GM23338 (cell line): Measurements from ENCODE around the gene RNF223. TPM values are rescaled to one million over a fixed set of nuclear protein-coding genes. Genes with fewer than 3 reads are reported as not detected.

Experiments used
- ATAC-seq: fragments of 200-7000 bp; cut with Tn5 transposase; 3 replicates; pipeline ENCODE4 v1.9.1; 2020
- DNase-seq: peaks from one replicate; pipeline ENCODE4 v3.0.0-alpha.2; 2015; ENCODE audit warnings: low spot score
- H2AFZ ChIP-seq: fragments of 200-600 bp; sonication (generic); 2 replicates; pipeline ENCODE4 v1.8.0; 2016; ENCODE audit warnings: antibody characterized with exemption, mild to moderate bottlenecking, moderate library complexity
- H3F3A ChIP-seq: fragments of 200-600 bp; sonication (generic); replicated peaks from 2 replicates; pipeline ENCODE4 v1.8.0; 2017; ENCODE audit warnings: antibody characterized with exemption, mixed run types, low read depth
- H3K27ac ChIP-seq: fragments of 200-600 bp; sonication (generic); 2 replicates; pipeline ENCODE4 v1.6.1; 2016; ENCODE audit warnings: low read depth
- H3K27me3 ChIP-seq: fragments of 200-600 bp; sonication (generic); 2 replicates; pipeline ENCODE4 v1.8.0; 2016; ENCODE audit warnings: mild to moderate bottlenecking, mixed run types, moderate library complexity; ENCODE audit not compliant: insufficient read depth
- H3K36me3 ChIP-seq: fragments of 200-600 bp; sonication (generic); 2 replicates; pipeline ENCODE4 v1.8.0; 2016; ENCODE audit warnings: mild to moderate bottlenecking; ENCODE audit not compliant: insufficient read depth
- H3K4me1 ChIP-seq: fragments of 200-600 bp; sonication (generic); 2 replicates; pipeline ENCODE4 v1.8.0; 2016; ENCODE audit warnings: mild to moderate bottlenecking, moderate library complexity; ENCODE audit not compliant: insufficient read depth
- H3K4me2 ChIP-seq: fragments of 200-600 bp; sonication (generic); 2 replicates; pipeline ENCODE4 v1.7.1; 2017; ENCODE audit warnings: mixed run types
- H3K4me3 ChIP-seq: fragments of 200-600 bp; sonication (generic); 2 replicates; pipeline ENCODE4 v1.6.1; 2016; ENCODE audit warnings: mixed run types
- H3K79me2 ChIP-seq: fragments of 200-600 bp; sonication (generic); replicated peaks from 2 replicates; pipeline ENCODE4 v1.8.0; 2017; ENCODE audit warnings: mild to moderate bottlenecking; ENCODE audit not compliant: insufficient read depth
- H3K9me2 ChIP-seq: fragments of 200-600 bp; sonication (generic); 2 replicates; pipeline ENCODE4 v1.8.0; 2017; ENCODE audit not compliant: insufficient read depth
- H4K20me1 ChIP-seq: fragments of 200-600 bp; sonication (generic); replicated peaks from 2 replicates; pipeline ENCODE4 v1.8.0; 2017; ENCODE audit warnings: mild to moderate bottlenecking; ENCODE audit not compliant: insufficient read depth
- H3K27ac Mint-ChIP-seq: 2 replicates; pipeline ENCODE4 v1.8.0; 2020; ENCODE audit warnings: inconsistent platforms, mild to moderate bottlenecking, moderate library complexity, mixed read lengths
- H3K27me3 Mint-ChIP-seq: 3 replicates; pipeline ENCODE4 v1.8.0; 2022; ENCODE audit warnings: low read depth, mild to moderate bottlenecking, moderate library complexity, mixed read lengths, inconsistent platforms; ENCODE audit not compliant: insufficient read depth, poor library complexity
- H3K36me3 Mint-ChIP-seq: 3 replicates; pipeline ENCODE4 v1.8.0; 2021; ENCODE audit warnings: low read depth, mild to moderate bottlenecking, inconsistent platforms, moderate library complexity, mixed read lengths
- H3K4me1 Mint-ChIP-seq: 3 replicates; pipeline ENCODE4 v1.8.0; 2020; ENCODE audit warnings: mild to moderate bottlenecking, inconsistent platforms, mixed read lengths
- H3K4me3 Mint-ChIP-seq: 3 replicates; pipeline ENCODE4 v1.8.0; 2021; ENCODE audit warnings: moderate library complexity, mild to moderate bottlenecking, inconsistent platforms, mixed read lengths
- H3K9me3 Mint-ChIP-seq: 3 replicates; pipeline ENCODE4 v1.8.0; 2020; ENCODE audit warnings: moderate library complexity, mild to moderate bottlenecking, inconsistent platforms, mixed read lengths
- CREB1 ChIP-seq: fragments of 250-450 bp; sonication (Bioruptor Pico); IDR thresholded peaks from 2 replicates; pipeline ENCODE4 v1.5.0; 2020; ENCODE audit warnings: low read depth, mild to moderate bottlenecking, moderate library complexity
- CTCF ChIP-seq, 2 experiments: fragments of 200-600 bp in 1 of 2; sonication (generic) in 1 of 2; conservative IDR thresholded peaks; 2 replicates each; pipeline versions ENCODE4 v1.5.1 to v1.6.1; 2016 to 2017; ENCODE audit warnings: antibody characterized with exemption in 2 of 2, low read depth in 2 of 2, mild to moderate bottlenecking in 2 of 2, moderate library complexity in 1 of 2
- ETS1 ChIP-seq: IDR thresholded peaks from 2 replicates; pipeline ENCODE4 v1.6.1; 2016; ENCODE audit warnings: antibody characterized with exemption
- EZH2 ChIP-seq: fragments of 200-600 bp; sonication (generic); IDR thresholded peaks from one replicate; pipeline ENCODE4 v1.8.0; 2017; ENCODE audit warnings: antibody characterized with exemption, mild to moderate bottlenecking, low read depth; ENCODE audit not compliant: unreplicated experiment
- EZH2phosphoT487 ChIP-seq: fragments of 200-600 bp; sonication (generic); IDR thresholded peaks from one replicate; pipeline ENCODE4 v1.8.1; 2018; ENCODE audit warnings: antibody characterized with exemption; ENCODE audit not compliant: unreplicated experiment
- JUNB ChIP-seq: IDR thresholded peaks from one replicate; pipeline ENCODE4 v1.6.1; 2016; ENCODE audit warnings: antibody characterized with exemption; ENCODE audit not compliant: unreplicated experiment
- NANOG ChIP-seq: IDR thresholded peaks from 2 replicates; pipeline ENCODE4 v1.6.1; 2016; ENCODE audit warnings: antibody characterized with exemption, borderline replicate concordance
- POLR2AphosphoS5 ChIP-seq: IDR thresholded peaks from 2 replicates; pipeline ENCODE4 v1.6.1; 2016; ENCODE audit warnings: antibody characterized with exemption, low read depth
- STAT1 ChIP-seq: IDR thresholded peaks from one replicate; pipeline ENCODE4 v1.6.1; 2016; ENCODE audit warnings: antibody characterized with exemption; ENCODE audit not compliant: unreplicated experiment
- ZNF114 ChIP-seq: fragments of 250-450 bp; sonication (Bioruptor Pico); IDR thresholded peaks from 2 replicates; pipeline ENCODE4 v1.5.0; 2020; ENCODE audit warnings: mild to moderate bottlenecking, moderate library complexity
- ZNF331 ChIP-seq: fragments of 250-450 bp; sonication (Bioruptor Pico); IDR thresholded peaks from 2 replicates; pipeline ENCODE4 v1.5.0; 2020; ENCODE audit warnings: low read depth, mild to moderate bottlenecking, moderate library complexity
- ZNF462 ChIP-seq: fragments of 250-450 bp; sonication (Bioruptor Pico); IDR thresholded peaks from 2 replicates; pipeline ENCODE4 v1.5.0; 2020; ENCODE audit warnings: mild to moderate bottlenecking, moderate library complexity
- polyA plus RNA-seq: library from polyadenylated mRNA; unstranded; fragments of >200 nt; fragmentation: Nextera tagmentation; extraction: Ambion mirVana; gene quantifications from 2 replicates; pipeline ENCODE4 v1.2.1, GENCODE V29; 2016
- total RNA-seq: library from RNA; depleted of rRNA; stranded (reverse); fragments of >200 nt; shearing (Covaris generic); gene quantifications from 2 replicates; pipeline ENCODE4 v1.2.3, GENCODE V29; 2014
- TF ChIP-seq, protein P1 (sequence below): IDR thresholded peaks from one replicate; pipeline ENCODE4 v1.6.1; 2018; ENCODE audit warnings: antibody characterized with exemption; ENCODE audit not compliant: unreplicated experiment

Gene RNF223
- total and polyA plus RNA-seq, 2 experiments from 2014 or later: not detected

GRCh38 chr1:1106510-1107221 lies 32.6 kb upstream of the RNF223 start:
- Histone ChIP-seq H3K4me1 (no peaks in the 10 kb centered on the region), H3F3A (no peaks in the 10 kb centered on the region), H2AFZ (no peak overlapping the region), H3K27ac (no peak overlapping the region), H3K27me3 (no peaks in the 10 kb centered on the region), H3K9me2 (no peaks in the 10 kb centered on the region), H3K4me3 (no peak overlapping the region), H3K36me3 (peaks cover 5% of the 10 kb centered on the region; the same call in 1 of the 2 replicates), H4K20me1 (peaks cover 4% of the 10 kb centered on the region; the same call in 1 of the 2 replicates), H3K4me2 (no peak overlapping the region), H3K79me2 (peaks cover 23% of the 10 kb centered on the region)
- no peak for TF ChIP-seq STAT1
- no peak for TF ChIP-seq ETS1
- TF ChIP-seq ZNF331 (CRISPR knock-in tag): no peak
- no peak for TF ChIP-seq JUNB
- no peak for TF ChIP-seq ZNF114 (CRISPR knock-in tag)
- TF ChIP-seq CREB1 (CRISPR knock-in tag): no peak
- TF ChIP-seq CTCF (conservative IDR thresholded peaks at IDR 0.05; ENCODE audit: low read depth in 2 of 2): no peak
- TF ChIP-seq EZH2: no peak
- TF ChIP-seq POLR2AphosphoS5: no peak
- no peak for TF ChIP-seq EZH2phosphoT487
- TF ChIP-seq ZNF462 (CRISPR knock-in tag): no peak
- TF ChIP-seq, protein P1, sequence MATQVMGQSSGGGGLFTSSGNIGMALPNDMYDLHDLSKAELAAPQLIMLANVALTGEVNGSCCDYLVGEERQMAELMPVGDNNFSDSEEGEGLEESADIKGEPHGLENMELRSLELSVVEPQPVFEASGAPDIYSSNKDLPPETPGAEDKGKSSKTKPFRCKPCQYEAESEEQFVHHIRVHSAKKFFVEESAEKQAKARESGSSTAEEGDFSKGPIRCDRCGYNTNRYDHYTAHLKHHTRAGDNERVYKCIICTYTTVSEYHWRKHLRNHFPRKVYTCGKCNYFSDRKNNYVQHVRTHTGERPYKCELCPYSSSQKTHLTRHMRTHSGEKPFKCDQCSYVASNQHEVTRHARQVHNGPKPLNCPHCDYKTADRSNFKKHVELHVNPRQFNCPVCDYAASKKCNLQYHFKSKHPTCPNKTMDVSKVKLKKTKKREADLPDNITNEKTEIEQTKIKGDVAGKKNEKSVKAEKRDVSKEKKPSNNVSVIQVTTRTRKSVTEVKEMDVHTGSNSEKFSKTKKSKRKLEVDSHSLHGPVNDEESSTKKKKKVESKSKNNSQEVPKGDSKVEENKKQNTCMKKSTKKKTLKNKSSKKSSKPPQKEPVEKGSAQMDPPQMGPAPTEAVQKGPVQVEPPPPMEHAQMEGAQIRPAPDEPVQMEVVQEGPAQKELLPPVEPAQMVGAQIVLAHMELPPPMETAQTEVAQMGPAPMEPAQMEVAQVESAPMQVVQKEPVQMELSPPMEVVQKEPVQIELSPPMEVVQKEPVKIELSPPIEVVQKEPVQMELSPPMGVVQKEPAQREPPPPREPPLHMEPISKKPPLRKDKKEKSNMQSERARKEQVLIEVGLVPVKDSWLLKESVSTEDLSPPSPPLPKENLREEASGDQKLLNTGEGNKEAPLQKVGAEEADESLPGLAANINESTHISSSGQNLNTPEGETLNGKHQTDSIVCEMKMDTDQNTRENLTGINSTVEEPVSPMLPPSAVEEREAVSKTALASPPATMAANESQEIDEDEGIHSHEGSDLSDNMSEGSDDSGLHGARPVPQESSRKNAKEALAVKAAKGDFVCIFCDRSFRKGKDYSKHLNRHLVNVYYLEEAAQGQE: no peak
- TF ChIP-seq NANOG: no peak
- no peak overlapping the region for H3K4me3 Mint-ChIP-seq
- no peak overlapping the region for H3K27ac Mint-ChIP-seq
- DNase-seq (no peak), ATAC-seq (no peak)
- peaks cover 2% of the 10 kb centered on the region for H3K27me3 Mint-ChIP-seq
- peaks cover 61% of the 10 kb centered on the region for H3K36me3 Mint-ChIP-seq
- no peaks in the 10 kb centered on the region for H3K4me1 Mint-ChIP-seq
- H3K9me3 Mint-ChIP-seq: peaks cover 42% of the 10 kb centered on the region
